Right lobe of liver (tissue), 4 donors: ENCODE data around the gene SLC13A5.

ENCODE experiments used
- CTCF ChIP-seq, 4 donors: fragments of 200-600 bp in 3 of 4; fragments of 450-650 bp in 1 of 4; IDR thresholded peaks; one replicate each; pipeline versions ENCODE4 v1.5.1 to v1.8.0; 2016 to 2022; ENCODE audit warnings: antibody characterized with exemption in 4 of 4, mild to moderate bottlenecking in 2 of 4
- POLR2A ChIP-seq: fragments of 450-650 bp; IDR thresholded peaks from one replicate; pipeline ENCODE4 v1.6.1; 2017; ENCODE audit warnings: antibody characterized with exemption, mild to moderate bottlenecking
- donor health status: DM: no; HTN: no; CAD: no.
- donor health status: DM: no; HTN: no; CAD: no.
- donor health status: DM: no; HTN: yes; CAD: no.

- TF ChIP-seq POLR2A (no peak), CTCF (IDR thresholded peaks at IDR 0.05) (no peak)
Observed at GRCh38 chr17:6696906-6697305, 16.3 kb downstream of the SLC13A5 start.
